Stomach (tissue), 4 donors: ENCODE data around the gene VPS33A.

ENCODE experiments used
- POLR2A ChIP-seq, 4 donors: fragments of 450-650 bp; IDR thresholded peaks; one replicate each; pipeline ENCODE4 v1.6.1; 2016; ENCODE audit warnings: antibody characterized with exemption in 4 of 4, control low read depth in 2 of 4, mild to moderate bottlenecking in 1 of 4, moderate library complexity in 1 of 4
- TF ChIP-seq, protein P1 (sequence below), 7 experiments: fragments of 450-650 bp in 4 of 7; fragments of 200-600 bp in 3 of 7; sonication (generic) in 3 of 7; IDR thresholded peaks; one replicate each; pipeline ENCODE4 v1.5.1; 2016 to 2019; ENCODE audit warnings: antibody characterized with exemption in 7 of 7, control low read depth in 2 of 7, mild to moderate bottlenecking in 1 of 7

DNA sequence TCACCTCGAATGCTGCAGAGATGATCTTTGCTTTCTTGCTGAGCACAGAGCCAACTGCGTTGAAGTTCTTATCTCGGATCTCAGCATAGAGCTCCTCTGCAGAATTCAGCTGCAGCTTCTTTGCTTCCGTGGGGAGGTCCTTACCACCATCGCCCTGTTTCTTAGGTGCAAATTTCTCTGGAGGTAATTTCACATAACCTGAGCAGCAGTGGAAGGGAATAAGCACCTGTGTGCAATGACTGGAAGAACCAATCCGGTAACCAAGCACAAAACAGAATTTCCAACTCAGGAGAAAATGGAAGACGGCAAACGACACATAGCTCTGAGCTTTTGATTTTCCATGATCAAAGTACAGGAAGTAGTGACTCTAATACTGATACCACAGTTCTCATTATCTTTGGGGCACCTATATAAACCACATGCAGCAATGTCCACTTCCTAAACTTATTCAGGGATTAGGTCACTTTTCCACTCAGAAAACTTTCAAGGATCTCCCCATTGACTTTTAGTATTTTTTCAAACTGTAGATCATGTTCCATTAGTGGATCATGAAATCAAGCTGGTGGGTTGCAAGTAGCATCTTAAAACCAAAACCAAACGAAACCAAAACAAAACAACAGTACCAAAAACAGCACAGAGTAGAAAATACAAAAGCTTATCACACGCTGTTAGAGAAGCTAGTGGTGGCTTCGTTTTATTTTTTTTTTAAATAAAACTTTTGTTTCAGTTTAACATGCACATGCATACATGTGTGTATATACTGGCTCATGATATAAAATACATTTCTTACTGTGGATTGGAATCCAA, 21.5 kb downstream of the VPS33A start:
- TF ChIP-seq POLR2A (IDR thresholded peaks at IDR 0.05) = no peak
- TF ChIP-seq, protein P1, sequence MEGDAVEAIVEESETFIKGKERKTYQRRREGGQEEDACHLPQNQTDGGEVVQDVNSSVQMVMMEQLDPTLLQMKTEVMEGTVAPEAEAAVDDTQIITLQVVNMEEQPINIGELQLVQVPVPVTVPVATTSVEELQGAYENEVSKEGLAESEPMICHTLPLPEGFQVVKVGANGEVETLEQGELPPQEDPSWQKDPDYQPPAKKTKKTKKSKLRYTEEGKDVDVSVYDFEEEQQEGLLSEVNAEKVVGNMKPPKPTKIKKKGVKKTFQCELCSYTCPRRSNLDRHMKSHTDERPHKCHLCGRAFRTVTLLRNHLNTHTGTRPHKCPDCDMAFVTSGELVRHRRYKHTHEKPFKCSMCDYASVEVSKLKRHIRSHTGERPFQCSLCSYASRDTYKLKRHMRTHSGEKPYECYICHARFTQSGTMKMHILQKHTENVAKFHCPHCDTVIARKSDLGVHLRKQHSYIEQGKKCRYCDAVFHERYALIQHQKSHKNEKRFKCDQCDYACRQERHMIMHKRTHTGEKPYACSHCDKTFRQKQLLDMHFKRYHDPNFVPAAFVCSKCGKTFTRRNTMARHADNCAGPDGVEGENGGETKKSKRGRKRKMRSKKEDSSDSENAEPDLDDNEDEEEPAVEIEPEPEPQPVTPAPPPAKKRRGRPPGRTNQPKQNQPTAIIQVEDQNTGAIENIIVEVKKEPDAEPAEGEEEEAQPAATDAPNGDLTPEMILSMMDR (IDR thresholded peaks at IDR 0.05) = no peak
